AG09309 (cell line): ENCODE data around the gene KIF5B.

Source experiments
- DNase-seq: peaks from one replicate; pipeline ENCODE4 v3.0.0-alpha.2; 2010; ENCODE audit warnings: low read depth
- H3K4me3 ChIP-seq: 2 replicates; pipeline ENCODE4 v1.5.1; 2011; ENCODE audit warnings: mild to moderate bottlenecking, low read depth, low read length, moderate library complexity; ENCODE audit not compliant: control insufficient read depth
- TF ChIP-seq, protein P1 (sequence below): IDR thresholded peaks from 2 replicates; pipeline ENCODE4 v1.5.1; 2011; ENCODE audit warnings: mild to moderate bottlenecking, low read depth, low read length, inconsistent platforms; ENCODE audit not compliant: insufficient read depth, control insufficient read depth; ENCODE audit errors: missing control alignments

Gene KIF5B

DNA sequence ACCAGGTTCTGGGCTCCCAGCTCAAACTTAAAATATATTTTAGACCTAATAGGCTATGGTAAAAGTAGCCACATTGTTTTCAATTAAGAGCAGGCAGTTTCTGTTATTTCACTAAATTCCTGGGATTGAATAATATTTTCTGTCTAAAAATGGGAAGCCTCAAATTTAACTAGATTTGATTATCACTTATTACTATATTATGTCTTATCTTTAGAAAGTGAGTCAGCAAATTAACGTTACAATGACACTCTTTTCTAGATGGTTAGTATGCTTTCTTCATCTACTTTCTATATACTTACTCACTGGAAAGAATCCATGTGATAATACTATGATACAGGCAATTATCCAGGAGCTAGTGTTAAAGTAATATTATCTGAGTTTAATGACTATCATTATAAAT, 27.5 kb downstream of the KIF5B start:
- TF ChIP-seq, protein P1, sequence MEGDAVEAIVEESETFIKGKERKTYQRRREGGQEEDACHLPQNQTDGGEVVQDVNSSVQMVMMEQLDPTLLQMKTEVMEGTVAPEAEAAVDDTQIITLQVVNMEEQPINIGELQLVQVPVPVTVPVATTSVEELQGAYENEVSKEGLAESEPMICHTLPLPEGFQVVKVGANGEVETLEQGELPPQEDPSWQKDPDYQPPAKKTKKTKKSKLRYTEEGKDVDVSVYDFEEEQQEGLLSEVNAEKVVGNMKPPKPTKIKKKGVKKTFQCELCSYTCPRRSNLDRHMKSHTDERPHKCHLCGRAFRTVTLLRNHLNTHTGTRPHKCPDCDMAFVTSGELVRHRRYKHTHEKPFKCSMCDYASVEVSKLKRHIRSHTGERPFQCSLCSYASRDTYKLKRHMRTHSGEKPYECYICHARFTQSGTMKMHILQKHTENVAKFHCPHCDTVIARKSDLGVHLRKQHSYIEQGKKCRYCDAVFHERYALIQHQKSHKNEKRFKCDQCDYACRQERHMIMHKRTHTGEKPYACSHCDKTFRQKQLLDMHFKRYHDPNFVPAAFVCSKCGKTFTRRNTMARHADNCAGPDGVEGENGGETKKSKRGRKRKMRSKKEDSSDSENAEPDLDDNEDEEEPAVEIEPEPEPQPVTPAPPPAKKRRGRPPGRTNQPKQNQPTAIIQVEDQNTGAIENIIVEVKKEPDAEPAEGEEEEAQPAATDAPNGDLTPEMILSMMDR = no peak
- H3K4me3 ChIP-seq = no peak overlapping the region
- DNase-seq = no peak

DNA sequence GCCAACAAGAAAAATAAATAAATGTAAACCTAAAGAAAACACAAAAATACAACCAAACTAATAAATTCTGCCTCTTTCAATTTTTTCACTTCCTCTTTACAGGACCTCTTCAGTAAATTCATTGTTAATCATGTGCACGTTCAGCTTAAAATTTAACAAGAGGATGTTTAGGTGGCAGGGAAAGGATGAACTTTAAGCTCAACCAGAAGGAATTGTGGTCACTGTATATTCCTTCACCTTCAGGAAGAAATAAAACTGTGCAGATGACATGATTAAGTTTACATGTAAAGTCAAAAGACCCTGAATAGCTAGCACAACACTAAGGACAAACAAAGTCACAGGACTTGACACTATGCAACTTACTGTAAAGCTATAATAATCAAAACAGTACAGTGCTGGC, 33.0 kb downstream of the KIF5B start:
- TF ChIP-seq, protein P1 = no peak
- DNase-seq = no peak
- no peak overlapping the region for H3K4me3 ChIP-seq

DNA sequence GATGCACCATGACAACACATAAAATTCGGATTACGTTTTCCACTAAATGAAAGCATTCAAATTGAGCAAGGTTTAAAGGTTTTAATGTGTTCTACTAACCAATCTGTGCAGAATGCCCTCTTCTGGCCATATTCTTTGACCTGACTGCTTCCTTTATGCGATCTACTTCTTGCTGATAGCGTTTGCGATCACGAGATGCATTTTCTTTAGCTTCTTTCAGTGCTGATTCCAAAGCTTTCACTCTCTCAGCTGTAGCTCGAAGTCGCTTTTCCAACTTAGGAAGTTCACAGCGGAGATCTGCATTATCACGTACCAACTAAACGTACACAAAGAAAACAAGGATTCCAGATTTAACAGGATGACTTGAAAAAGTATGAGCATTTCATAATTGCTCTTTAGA, 39.2 kb downstream of the KIF5B start:
- DNase-seq = no peak
- TF ChIP-seq, protein P1 = no peak
- H3K4me3 ChIP-seq = no peak overlapping the region

DNA sequence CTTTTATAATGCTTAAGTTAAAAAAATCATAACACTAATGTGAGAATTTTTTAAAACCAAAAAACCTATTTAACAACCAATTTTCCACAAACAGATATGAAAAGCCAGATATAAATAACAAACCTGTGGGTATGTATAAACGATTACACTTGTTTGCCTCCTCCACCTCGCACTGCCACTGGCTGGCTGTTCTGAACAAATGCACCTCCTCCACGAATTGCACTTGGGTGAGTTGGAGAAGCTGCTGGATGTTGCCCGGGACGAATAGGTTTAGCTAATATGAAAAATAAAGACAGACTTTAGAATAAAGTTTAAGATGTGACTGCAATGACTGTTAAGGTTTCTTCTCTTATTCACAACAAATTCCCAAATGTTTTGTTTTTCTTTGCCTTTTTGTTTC, 40.8 kb downstream of the KIF5B start:
- no peak for DNase-seq
- no peak overlapping the region for H3K4me3 ChIP-seq
- TF ChIP-seq, protein P1 = no peak

DNA sequence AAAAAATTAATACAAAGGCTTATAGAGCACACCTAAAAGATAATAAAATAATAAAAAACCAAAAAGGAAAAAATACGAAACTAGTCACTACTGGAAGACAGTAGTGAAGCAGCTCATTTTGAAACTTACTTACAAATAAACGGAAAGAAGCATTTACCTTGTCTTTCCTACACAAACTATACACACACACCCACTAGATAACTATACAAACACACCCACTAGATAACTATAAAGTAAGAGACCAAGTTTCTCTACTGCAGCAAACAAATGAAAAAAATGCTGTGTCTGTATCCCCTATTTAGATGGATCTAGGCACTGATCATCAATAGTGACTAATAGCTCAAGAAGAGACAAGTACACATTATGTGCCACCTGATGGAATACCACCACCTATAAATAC, 49.2 kb downstream of the KIF5B start:
- no peak overlapping the region for H3K4me3 ChIP-seq
- no peak for DNase-seq
- TF ChIP-seq, protein P1 = no peak

DNA sequence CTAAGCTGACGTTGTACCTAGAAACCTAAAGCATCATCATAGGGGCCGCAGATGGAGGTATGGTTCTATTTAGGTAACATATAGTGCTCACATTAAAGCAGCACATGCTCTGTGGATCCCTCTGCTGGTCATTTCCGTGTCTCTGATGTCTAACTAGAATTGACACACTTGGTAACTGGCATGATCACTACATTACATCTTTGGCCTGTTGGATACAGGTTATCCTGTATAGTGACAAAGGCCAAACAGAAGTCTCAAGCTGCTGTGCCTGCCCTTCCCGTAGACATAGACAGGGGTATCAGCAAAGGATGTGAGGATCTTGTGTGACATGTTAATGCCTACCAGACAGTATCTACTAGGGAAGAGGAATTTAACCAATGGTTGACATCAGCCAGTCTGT, 51.2 kb downstream of the KIF5B start:
- DNase-seq = no peak
- TF ChIP-seq, protein P1 = peak; percentile 59
- H3K4me3 ChIP-seq = no peak overlapping the region

DNA sequence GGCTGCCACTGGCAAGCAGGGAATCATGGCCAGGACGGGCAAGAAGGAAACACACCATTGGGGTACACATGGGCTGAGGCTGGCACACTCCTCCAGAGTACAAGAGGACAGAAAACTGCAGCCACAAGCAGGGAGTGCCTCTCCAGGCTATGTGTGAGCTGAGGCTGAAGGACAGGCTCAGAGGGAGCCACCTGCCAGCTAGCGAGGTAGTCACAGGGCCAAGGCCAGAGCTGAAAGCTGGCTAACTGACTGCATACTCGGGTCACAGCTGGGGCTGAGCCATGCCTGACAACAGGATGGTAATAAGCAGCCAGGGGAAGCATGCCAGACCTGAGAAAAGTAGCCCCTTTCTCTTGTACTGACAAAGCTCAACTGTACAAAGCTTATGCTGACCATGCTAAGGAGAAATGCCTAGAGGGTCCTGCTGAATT, 52.0 kb downstream of the KIF5B start:
- H3K4me3 ChIP-seq = no peak overlapping the region
- TF ChIP-seq, protein P1 = no peak
- DNase-seq = no peak
